Measurements from ENCODE around the gene PLEKHA1. TPM values are rescaled to one million over a fixed set of nuclear protein-coding genes. Genes with fewer than 3 reads are reported as not detected.

PLEKHA1 gene
- total RNA-seq, 1 donor from 2014 or later, result 35.3 TPM

- H3K4me3 ChIP-seq (ENCODE audit: low read depth, low read length), result no peak overlapping the region
- H3K36me3 ChIP-seq (ENCODE audit: control insufficient read depth, insufficient read depth, low read length), result no peaks in the 10 kb centered on the region
- no peak for DNase-seq (ENCODE audit: low read depth)
- no peaks in the 10 kb centered on the region for H3K27me3 ChIP-seq (ENCODE audit: control insufficient read depth, insufficient read depth, low read length)
- no peak for TF ChIP-seq CTCF (IDR thresholded peaks at IDR 0.05; ENCODE audit: insufficient read depth, low read length, severe bottlenecking)
- no peak for FAIRE-seq
These were observed 45.8 kb upstream of the PLEKHA1 start for GRCh38 chr10:122328676-122329075.

GRCh38 chr10:122329416-122329815 lies 45.1 kb upstream of the PLEKHA1 start:
- H3K36me3 ChIP-seq (ENCODE audit: control insufficient read depth, insufficient read depth, low read length), result no peaks in the 10 kb centered on the region

GRCh38 chr10:122331100-122331499 lies 43.4 kb upstream of the PLEKHA1 start:
- TF ChIP-seq CTCF (IDR thresholded peaks at IDR 0.05; ENCODE audit: insufficient read depth, low read length, severe bottlenecking), result no peak
- no peaks in the 10 kb centered on the region for H3K36me3 ChIP-seq (ENCODE audit: control insufficient read depth, insufficient read depth, low read length)
- no peaks in the 10 kb centered on the region for H3K27me3 ChIP-seq (ENCODE audit: control insufficient read depth, insufficient read depth, low read length)
- FAIRE-seq (no peak), DNase-seq (ENCODE audit: low read depth) (no peak)
- H3K4me3 ChIP-seq (ENCODE audit: low read depth, low read length), result no peak overlapping the region

More at GRCh38 chr10:122329416-122329815, 45.1 kb upstream of the PLEKHA1 start:
- no peak for TF ChIP-seq CTCF (IDR thresholded peaks at IDR 0.05; ENCODE audit: insufficient read depth, low read length, severe bottlenecking)
- Histone ChIP-seq H3K4me3 (ENCODE audit: low read depth, low read length) (no peak overlapping the region), H3K27me3 (ENCODE audit: control insufficient read depth, insufficient read depth, low read length) (no peaks in the 10 kb centered on the region)
- DNase-seq (ENCODE audit: low read depth) (no peak), FAIRE-seq (no peak)

- H3K36me3 ChIP-seq (ENCODE audit: control insufficient read depth, insufficient read depth, low read length), result no peaks in the 10 kb centered on the region
- FAIRE-seq (no peak), DNase-seq (ENCODE audit: low read depth) (peak; percentile 47)
- no peak for TF ChIP-seq CTCF (IDR thresholded peaks at IDR 0.05; ENCODE audit: insufficient read depth, low read length, severe bottlenecking)
- H3K4me3 ChIP-seq (ENCODE audit: low read depth, low read length), result no peak overlapping the region
- no peaks in the 10 kb centered on the region for H3K27me3 ChIP-seq (ENCODE audit: control insufficient read depth, insufficient read depth, low read length)
These were observed 42.7 kb upstream of the PLEKHA1 start for GRCh38 chr10:122331615-122332446.

GRCh38 chr10:122333037-122333436 lies 41.5 kb upstream of the PLEKHA1 start:
- no peaks in the 10 kb centered on the region for H3K27me3 ChIP-seq (ENCODE audit: control insufficient read depth, insufficient read depth, low read length)
- H3K36me3 ChIP-seq (ENCODE audit: control insufficient read depth, insufficient read depth, low read length), result no peaks in the 10 kb centered on the region
- peak; percentile 51 for DNase-seq (ENCODE audit: low read depth)
- FAIRE-seq, result peak; percentile 77
- H3K4me3 ChIP-seq (ENCODE audit: low read depth, low read length), result no peak overlapping the region
- no peak for TF ChIP-seq CTCF (IDR thresholded peaks at IDR 0.05; ENCODE audit: insufficient read depth, low read length, severe bottlenecking)
